ENCODE data around the gene PTPN1. TPM values are rescaled to one million over a fixed set of nuclear protein-coding genes. Genes with fewer than 3 reads are reported as not detected.
A peak's percentile ranks its signal among the peaks of the same experiment; 100 is the strongest.

PTPN1 gene
- total and polyA plus RNA-seq, 4 donors = 5.8 to 10.6 (median 9.7) TPM

DNA sequence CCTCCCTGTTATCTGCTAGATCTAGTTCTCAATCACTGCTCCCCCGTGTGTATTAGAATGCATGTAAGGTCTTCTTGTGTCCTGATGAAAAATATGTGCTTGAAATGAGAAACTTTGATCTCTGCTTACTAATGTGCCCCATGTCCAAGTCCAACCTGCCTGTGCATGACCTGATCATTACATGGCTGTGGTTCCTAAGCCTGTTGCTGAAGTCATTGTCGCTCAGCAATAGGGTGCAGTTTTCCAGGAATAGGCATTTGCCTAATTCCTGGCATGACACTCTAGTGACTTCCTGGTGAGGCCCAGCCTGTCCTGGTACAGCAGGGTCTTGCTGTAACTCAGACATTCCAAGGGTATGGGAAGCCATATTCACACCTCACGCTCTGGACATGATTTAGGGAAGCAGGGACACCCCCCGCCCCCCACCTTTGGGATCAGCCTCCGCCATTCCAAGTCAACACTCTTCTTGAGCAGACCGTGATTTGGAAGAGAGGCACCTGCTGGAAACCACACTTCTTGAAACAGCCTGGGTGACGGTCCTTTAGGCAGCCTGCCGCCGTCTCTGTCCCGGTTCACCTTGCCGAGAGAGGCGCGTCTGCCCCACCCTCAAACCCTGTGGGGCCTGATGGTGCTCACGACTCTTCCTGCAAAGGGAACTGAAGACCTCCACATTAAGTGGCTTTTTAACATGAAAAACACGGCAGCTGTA lies 73.4 kb downstream of the PTPN1 start:
- H3K27me3 ChIP-seq (ENCODE audit: control insufficient read depth in 4 of 4, insufficient read depth in 4 of 4, low read length in 3 of 4) = no peaks in the 10 kb centered on the region
- no peaks in the 10 kb centered on the region for H3K9me3 ChIP-seq (ENCODE audit: control insufficient read depth in 4 of 4, low read length in 3 of 4)
- peak overlapping the region in 1 of 2 donors; percentile 7 for H3K27ac ChIP-seq (ENCODE audit: low read depth in 1 of 2, low read length in 2 of 2)
- no peak overlapping the region for H3K9ac ChIP-seq (ENCODE audit: low read depth in 1 of 2, low read length in 2 of 2)
- TF ChIP-seq HNF4A (conservative IDR thresholded peaks at IDR 0.05) (peak; percentile 54 to 81), FOXA1 (IDR thresholded peaks at IDR 0.05) (no peak), RXRA (IDR thresholded peaks at IDR 0.05) (peak in 1 of 2 donors; percentile 47)
- TF ChIP-seq, protein P1, sequence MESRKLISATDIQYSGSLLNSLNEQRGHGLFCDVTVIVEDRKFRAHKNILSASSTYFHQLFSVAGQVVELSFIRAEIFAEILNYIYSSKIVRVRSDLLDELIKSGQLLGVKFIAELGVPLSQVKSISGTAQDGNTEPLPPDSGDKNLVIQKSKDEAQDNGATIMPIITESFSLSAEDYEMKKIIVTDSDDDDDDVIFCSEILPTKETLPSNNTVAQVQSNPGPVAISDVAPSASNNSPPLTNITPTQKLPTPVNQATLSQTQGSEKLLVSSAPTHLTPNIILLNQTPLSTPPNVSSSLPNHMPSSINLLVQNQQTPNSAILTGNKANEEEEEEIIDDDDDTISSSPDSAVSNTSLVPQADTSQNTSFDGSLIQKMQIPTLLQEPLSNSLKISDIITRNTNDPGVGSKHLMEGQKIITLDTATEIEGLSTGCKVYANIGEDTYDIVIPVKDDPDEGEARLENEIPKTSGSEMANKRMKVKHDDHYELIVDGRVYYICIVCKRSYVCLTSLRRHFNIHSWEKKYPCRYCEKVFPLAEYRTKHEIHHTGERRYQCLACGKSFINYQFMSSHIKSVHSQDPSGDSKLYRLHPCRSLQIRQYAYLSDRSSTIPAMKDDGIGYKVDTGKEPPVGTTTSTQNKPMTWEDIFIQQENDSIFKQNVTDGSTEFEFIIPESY (IDR thresholded peaks at IDR 0.05) = no peak
- 91% methylated on average over 15 of the region's 15 CpGs for WGBS
- no peaks in the 10 kb centered on the region for H3K4me1 ChIP-seq (ENCODE audit: control insufficient read depth in 4 of 4, insufficient read depth in 4 of 4, low read length in 3 of 4)
- no peak for DNase-seq (ENCODE audit: low spot score)
- peaks cover 14 to 63% (median 46%) of the 10 kb centered on the region in 4 donors for H3K36me3 ChIP-seq (ENCODE audit: control insufficient read depth in 4 of 4, insufficient read depth in 3 of 4, low read depth in 1 of 4, low read length in 3 of 4)
- no peak overlapping the region for H3K4me3 ChIP-seq (ENCODE audit: low read depth in 1 of 3, low read length in 3 of 3)

- Histone ChIP-seq H3K27ac (ENCODE audit: low read depth in 1 of 2, low read length in 2 of 2) (no peak overlapping the region), H3K27me3 (ENCODE audit: control insufficient read depth in 4 of 4, insufficient read depth in 4 of 4, low read length in 3 of 4) (no peaks in the 10 kb centered on the region), H3K36me3 (ENCODE audit: control insufficient read depth in 4 of 4, insufficient read depth in 3 of 4, low read depth in 1 of 4, low read length in 3 of 4) (peaks cover 4 to 52% (median 36%) of the 10 kb centered on the region in 4 donors), H3K9me3 (ENCODE audit: control insufficient read depth in 4 of 4, low read length in 3 of 4) (no peaks in the 10 kb centered on the region), H3K9ac (ENCODE audit: low read depth in 1 of 2, low read length in 2 of 2) (no peak overlapping the region), H3K4me3 (ENCODE audit: low read depth in 1 of 3, low read length in 3 of 3) (no peak overlapping the region), H3K4me1 (ENCODE audit: control insufficient read depth in 4 of 4, insufficient read depth in 4 of 4, low read length in 3 of 4) (no peaks in the 10 kb centered on the region)
- TF ChIP-seq EGR1 (IDR thresholded peaks at IDR 0.05; ENCODE audit: low read depth in 2 of 2) (no peak), FOXA1 (IDR thresholded peaks at IDR 0.05) (no peak), RXRA (IDR thresholded peaks at IDR 0.05) (no peak), FOXA2 (IDR thresholded peaks at IDR 0.05) (no peak), GABPA (IDR thresholded peaks at IDR 0.05 in 1 of 2, conservative IDR thresholded peaks at IDR 0.05 in 1 of 2) (no peak), NR2F2 (IDR thresholded peaks at IDR 0.05) (no peak)
- DNase-seq (ENCODE audit: low spot score) = no peak
- 92% methylated on average over 2 of the region's 2 CpGs for WGBS
Observed at GRCh38 chr20:50584687-50585086, 74.5 kb downstream of the PTPN1 start.

GRCh38 chr20:50585214-50585613 lies 75.0 kb downstream of the PTPN1 start:
- Histone ChIP-seq H3K9me3 (ENCODE audit: control insufficient read depth in 4 of 4, low read length in 3 of 4) (no peaks in the 10 kb centered on the region), H3K9ac (ENCODE audit: low read depth in 1 of 2, low read length in 2 of 2) (no peak overlapping the region), H3K4me1 (ENCODE audit: control insufficient read depth in 4 of 4, insufficient read depth in 4 of 4, low read length in 3 of 4) (no peaks in the 10 kb centered on the region), H3K4me3 (ENCODE audit: low read depth in 1 of 3, low read length in 3 of 3) (no peak overlapping the region), H3K27ac (ENCODE audit: low read depth in 1 of 2, low read length in 2 of 2) (no peak overlapping the region), H3K27me3 (ENCODE audit: control insufficient read depth in 4 of 4, insufficient read depth in 4 of 4, low read length in 3 of 4) (no peaks in the 10 kb centered on the region), H3K36me3 (ENCODE audit: control insufficient read depth in 4 of 4, insufficient read depth in 3 of 4, low read depth in 1 of 4, low read length in 3 of 4) (peaks cover 2 to 49% (median 36%) of the 10 kb centered on the region in 4 donors)
- DNase-seq (ENCODE audit: low spot score) = no peak
- TF ChIP-seq YY1 (IDR thresholded peaks at IDR 0.05) (no peak), JUND (IDR thresholded peaks at IDR 0.05) (no peak), HNF4A (conservative IDR thresholded peaks at IDR 0.05) (no peak)
- TF ChIP-seq, protein P2, sequence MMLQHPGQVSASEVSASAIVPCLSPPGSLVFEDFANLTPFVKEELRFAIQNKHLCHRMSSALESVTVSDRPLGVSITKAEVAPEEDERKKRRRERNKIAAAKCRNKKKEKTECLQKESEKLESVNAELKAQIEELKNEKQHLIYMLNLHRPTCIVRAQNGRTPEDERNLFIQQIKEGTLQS (IDR thresholded peaks at IDR 0.05) = no peak
- WGBS = 79% methylated on average over 5 of the region's 5 CpGs

- Histone ChIP-seq H3K36me3 (ENCODE audit: control insufficient read depth in 4 of 4, insufficient read depth in 3 of 4, low read depth in 1 of 4, low read length in 3 of 4) (peaks cover 2 to 44% (median 34%) of the 10 kb centered on the region in 4 donors), H3K27me3 (ENCODE audit: control insufficient read depth in 4 of 4, insufficient read depth in 4 of 4, low read length in 3 of 4) (no peaks in the 10 kb centered on the region), H3K27ac (ENCODE audit: low read depth in 1 of 2, low read length in 2 of 2) (no peak overlapping the region), H3K4me1 (ENCODE audit: control insufficient read depth in 4 of 4, insufficient read depth in 4 of 4, low read length in 3 of 4) (no peaks in the 10 kb centered on the region), H3K9ac (ENCODE audit: low read depth in 1 of 2, low read length in 2 of 2) (no peak overlapping the region), H3K9me3 (ENCODE audit: control insufficient read depth in 4 of 4, low read length in 3 of 4) (no peaks in the 10 kb centered on the region), H3K4me3 (ENCODE audit: low read depth in 1 of 3, low read length in 3 of 3) (no peak overlapping the region)
- 95% methylated on average over 9 of the region's 9 CpGs for WGBS
- DNase-seq (ENCODE audit: low spot score) = no peak
- TF ChIP-seq NR2F2 (IDR thresholded peaks at IDR 0.05) (no peak), HNF4A (conservative IDR thresholded peaks at IDR 0.05) (no peak), TAF1 (conservative IDR thresholded peaks at IDR 0.05) (no peak), EGR1 (IDR thresholded peaks at IDR 0.05; ENCODE audit: low read depth in 2 of 2) (no peak)
Observed at GRCh38 chr20:50585678-50586077, 75.5 kb downstream of the PTPN1 start.
